Effector memory CD4-positive, alpha-beta T cell (primary cell): ENCODE data around the gene SDE2.
"Not testable (repeated sequence)": the region's sequence is repeated elsewhere in the genome, so short reads cannot be mapped to it uniquely, and the experiment has no call there.

ENCODE experiments used
- DNase-seq, 3 donors: peaks; one replicate each; pipeline ENCODE4 v3.0.0-alpha.2; 2020
- H3K27ac ChIP-seq: 2 replicates; pipeline ENCODE4 v1.7.0; 2013; ENCODE audit warnings: mild to moderate bottlenecking, low read length, moderate library complexity; ENCODE audit not compliant: insufficient read depth, poor library complexity, severe bottlenecking
- H3K27me3 ChIP-seq: replicated peaks from 2 replicates; pipeline ENCODE4 v1.7.0; 2013; ENCODE audit warnings: mild to moderate bottlenecking, low read length; ENCODE audit not compliant: insufficient read depth, control insufficient read depth, poor library complexity, severe bottlenecking
- H3K36me3 ChIP-seq: 2 replicates; pipeline ENCODE4 v1.7.0; 2013; ENCODE audit warnings: mild to moderate bottlenecking, low read length, moderate library complexity; ENCODE audit not compliant: control insufficient read depth, insufficient read depth
- H3K4me1 ChIP-seq: 2 replicates; pipeline ENCODE4 v1.7.0; 2013; ENCODE audit warnings: low read length, mild to moderate bottlenecking; ENCODE audit not compliant: control insufficient read depth, insufficient read depth, poor library complexity, severe bottlenecking
- H3K4me3 ChIP-seq: 2 replicates; pipeline ENCODE4 v1.7.0; 2013; ENCODE audit warnings: low read length, low read depth, mild to moderate bottlenecking; ENCODE audit not compliant: insufficient read depth, poor library complexity, severe bottlenecking
- H3K9me3 ChIP-seq: 2 replicates; pipeline ENCODE4 v1.7.0; 2013; ENCODE audit warnings: mild to moderate bottlenecking, low read length, moderate library complexity; ENCODE audit not compliant: control insufficient read depth

Gene SDE2

DNA sequence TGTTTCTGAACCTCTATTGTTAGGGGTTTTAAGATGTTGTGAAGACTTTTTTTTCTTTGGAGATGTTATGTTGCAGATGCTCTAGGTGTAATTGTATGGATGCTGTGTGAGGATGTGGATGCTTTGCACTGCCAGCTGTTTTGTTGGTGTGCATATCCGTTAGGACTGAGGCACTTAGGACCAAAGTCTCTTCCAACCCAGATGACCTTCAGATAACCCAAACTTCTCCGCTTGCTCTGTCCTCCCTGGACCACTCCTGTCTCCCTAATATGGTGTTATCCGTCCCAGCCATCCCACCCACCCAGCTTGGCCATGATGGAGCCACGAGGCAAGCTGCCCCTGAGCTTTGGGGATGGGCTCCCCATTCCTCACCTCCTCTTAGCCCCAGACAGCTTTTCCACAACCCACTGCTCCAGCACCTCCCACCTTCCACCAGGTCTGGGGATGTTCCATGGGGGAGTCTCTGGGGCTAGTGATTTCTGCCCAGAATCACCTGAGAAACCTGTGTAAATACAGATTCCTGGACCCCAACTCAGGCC is 53.0 kb downstream of the SDE2 start:
- no peak overlapping the region for H3K27ac ChIP-seq
- H3K9me3 ChIP-seq, result no peaks in the 10 kb centered on the region
- no peak for DNase-seq
- H3K4me1 ChIP-seq, result peaks cover 5% of the 10 kb centered on the region
- H3K4me3 ChIP-seq, result no peak overlapping the region
- H3K36me3 ChIP-seq, result no peaks in the 10 kb centered on the region
- no peaks in the 10 kb centered on the region for H3K27me3 ChIP-seq

DNA sequence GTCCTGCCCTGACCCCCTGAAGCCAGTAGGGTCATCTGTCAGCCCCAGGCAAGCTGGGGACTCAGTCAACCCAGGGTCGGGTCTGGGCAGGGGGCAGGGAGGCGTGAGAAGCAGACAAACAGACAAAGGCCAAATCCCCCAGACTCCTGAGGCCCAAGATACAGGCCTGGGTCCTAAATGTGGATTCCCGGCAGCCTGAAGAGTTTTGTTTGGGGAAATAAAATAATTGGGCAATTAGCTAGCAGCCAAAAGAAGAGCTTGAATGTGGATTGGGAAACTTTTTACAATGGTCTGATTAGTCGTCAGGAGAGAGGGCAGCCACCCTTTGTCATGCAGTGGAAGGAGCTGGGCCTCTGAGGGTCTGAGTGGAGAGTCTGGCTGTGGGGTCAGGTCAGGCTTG is 53.6 kb downstream of the SDE2 start:
- Histone ChIP-seq H3K4me3 (no peak overlapping the region), H3K4me1 (peaks cover 5% of the 10 kb centered on the region), H3K27ac (no peak overlapping the region), H3K36me3 (no peaks in the 10 kb centered on the region), H3K27me3 (no peaks in the 10 kb centered on the region), H3K9me3 (no peaks in the 10 kb centered on the region)
- no peak for DNase-seq

DNA sequence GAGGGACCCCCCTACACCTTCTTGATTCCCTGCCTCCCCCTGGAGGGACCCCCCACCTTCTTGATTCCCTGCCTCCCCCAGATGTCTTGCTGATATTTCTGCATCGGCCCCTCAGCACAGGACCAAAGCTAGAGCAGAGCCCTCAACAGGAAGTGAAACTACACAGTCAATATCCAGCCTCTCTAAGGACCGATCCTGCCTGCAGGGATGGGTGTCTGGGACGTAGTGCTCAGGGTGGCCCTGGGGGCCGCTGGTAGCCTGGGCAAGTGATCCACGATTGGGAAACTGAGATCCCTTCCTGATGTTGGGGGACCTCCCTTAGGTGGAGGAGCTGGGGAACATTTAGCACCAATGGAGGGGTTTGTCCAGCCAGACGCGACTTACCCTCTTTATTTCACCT is 54.2 kb downstream of the SDE2 start:
- Histone ChIP-seq H3K27ac (no peak overlapping the region), H3K9me3 (no peaks in the 10 kb centered on the region), H3K4me3 (no peak overlapping the region), H3K36me3 (no peaks in the 10 kb centered on the region), H3K4me1 (peaks cover 5% of the 10 kb centered on the region), H3K27me3 (no peaks in the 10 kb centered on the region)
- DNase-seq, result no peak

DNA sequence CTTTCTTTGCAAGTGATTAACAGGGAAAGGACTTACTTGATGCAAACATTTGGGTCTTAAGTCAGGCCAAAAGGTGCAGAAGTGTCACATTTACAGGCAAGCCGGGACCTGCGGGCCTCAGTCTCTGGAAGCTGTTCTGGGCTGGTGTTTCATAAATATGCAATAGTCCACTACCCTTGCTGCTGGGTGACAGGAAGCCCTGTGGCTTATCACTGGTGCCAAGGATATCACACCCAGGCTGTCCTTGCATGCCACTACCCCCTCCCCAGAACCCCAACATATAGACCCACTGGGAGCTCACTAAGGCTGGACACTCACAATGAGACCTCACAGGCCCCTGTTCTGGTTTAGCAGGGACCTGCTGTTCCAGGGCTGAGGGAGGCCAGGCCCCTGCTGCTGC is 54.8 kb downstream of the SDE2 start:
- peaks cover 5% of the 10 kb centered on the region for H3K4me1 ChIP-seq
- no peaks in the 10 kb centered on the region for H3K36me3 ChIP-seq
- no peaks in the 10 kb centered on the region for H3K9me3 ChIP-seq
- no peaks in the 10 kb centered on the region for H3K27me3 ChIP-seq
- DNase-seq, result no peak
- H3K27ac ChIP-seq, result no peak overlapping the region
- no peak overlapping the region for H3K4me3 ChIP-seq

DNA sequence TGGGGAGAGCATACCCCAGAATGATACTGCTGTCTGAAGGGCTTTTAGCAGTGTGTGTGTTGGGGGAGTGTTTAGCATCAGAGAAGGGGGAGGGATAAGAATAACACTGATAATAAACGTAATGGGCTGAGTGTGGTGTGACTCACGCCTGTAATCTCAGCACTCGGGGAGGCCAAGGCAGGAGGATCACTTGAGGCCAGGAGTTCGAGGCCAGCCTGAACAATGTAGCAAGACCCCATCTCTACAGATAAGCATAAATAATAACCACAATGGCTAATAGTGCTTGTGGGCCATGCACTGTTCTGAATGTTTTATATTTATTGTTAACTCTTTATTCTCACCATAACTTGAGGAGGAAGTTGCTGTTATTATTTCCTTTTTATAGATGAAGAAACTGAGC is 55.6 kb downstream of the SDE2 start:
- Histone ChIP-seq H3K27ac (no peak overlapping the region), H3K4me3 (no peak overlapping the region), H3K27me3 (no peaks in the 10 kb centered on the region), H3K4me1 (peaks cover 5% of the 10 kb centered on the region), H3K36me3 (no peaks in the 10 kb centered on the region), H3K9me3 (no peaks in the 10 kb centered on the region)
- no peak for DNase-seq

DNA sequence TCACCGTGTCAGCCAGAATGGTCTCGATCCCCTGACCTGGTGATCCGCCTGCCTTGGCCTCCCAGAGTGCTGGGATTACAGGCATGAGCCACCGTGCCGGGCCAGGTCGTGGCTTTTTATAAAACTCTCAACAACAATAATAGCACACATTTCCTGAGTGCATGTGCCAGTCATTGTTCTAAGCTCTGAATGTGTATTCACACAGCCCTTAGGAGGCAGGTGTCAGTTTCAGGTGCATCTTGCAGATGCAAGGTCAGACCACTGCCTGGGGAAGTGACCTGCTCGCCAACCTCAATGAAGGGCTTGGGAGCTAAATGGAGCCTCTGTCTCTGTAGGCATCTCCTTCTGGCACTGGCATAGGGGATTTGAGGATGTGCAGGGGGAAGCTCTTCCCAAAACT is 56.6 kb downstream of the SDE2 start:
- no peak overlapping the region for H3K4me3 ChIP-seq
- DNase-seq, result no peak
- H3K27ac ChIP-seq, result no peak overlapping the region
- no peaks in the 10 kb centered on the region for H3K9me3 ChIP-seq
- H3K27me3 ChIP-seq, result no peaks in the 10 kb centered on the region
- H3K36me3 ChIP-seq, result no peaks in the 10 kb centered on the region
- peaks cover 5% of the 10 kb centered on the region for H3K4me1 ChIP-seq

DNA sequence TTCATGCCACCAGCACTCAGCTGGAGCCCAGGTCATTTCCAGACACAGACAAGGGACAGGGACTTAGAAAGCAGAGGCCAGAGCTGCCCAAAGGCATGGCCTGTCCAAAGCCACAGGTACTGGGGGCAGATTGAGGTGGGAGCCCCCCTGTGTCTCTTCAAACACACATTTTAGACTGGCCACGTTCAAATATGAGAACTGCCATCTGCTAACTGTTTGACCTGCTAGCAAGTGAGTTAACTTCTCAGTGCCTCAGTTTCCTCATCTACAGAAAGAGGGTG is 57.3 kb downstream of the SDE2 start:
- no peaks in the 10 kb centered on the region for H3K36me3 ChIP-seq
- H3K27me3 ChIP-seq, result no peaks in the 10 kb centered on the region
- no peaks in the 10 kb centered on the region for H3K9me3 ChIP-seq
- DNase-seq, result no peak
- H3K4me1 ChIP-seq, result peaks cover 5% of the 10 kb centered on the region
- no peak overlapping the region for H3K27ac ChIP-seq
- no peak overlapping the region for H3K4me3 ChIP-seq

DNA sequence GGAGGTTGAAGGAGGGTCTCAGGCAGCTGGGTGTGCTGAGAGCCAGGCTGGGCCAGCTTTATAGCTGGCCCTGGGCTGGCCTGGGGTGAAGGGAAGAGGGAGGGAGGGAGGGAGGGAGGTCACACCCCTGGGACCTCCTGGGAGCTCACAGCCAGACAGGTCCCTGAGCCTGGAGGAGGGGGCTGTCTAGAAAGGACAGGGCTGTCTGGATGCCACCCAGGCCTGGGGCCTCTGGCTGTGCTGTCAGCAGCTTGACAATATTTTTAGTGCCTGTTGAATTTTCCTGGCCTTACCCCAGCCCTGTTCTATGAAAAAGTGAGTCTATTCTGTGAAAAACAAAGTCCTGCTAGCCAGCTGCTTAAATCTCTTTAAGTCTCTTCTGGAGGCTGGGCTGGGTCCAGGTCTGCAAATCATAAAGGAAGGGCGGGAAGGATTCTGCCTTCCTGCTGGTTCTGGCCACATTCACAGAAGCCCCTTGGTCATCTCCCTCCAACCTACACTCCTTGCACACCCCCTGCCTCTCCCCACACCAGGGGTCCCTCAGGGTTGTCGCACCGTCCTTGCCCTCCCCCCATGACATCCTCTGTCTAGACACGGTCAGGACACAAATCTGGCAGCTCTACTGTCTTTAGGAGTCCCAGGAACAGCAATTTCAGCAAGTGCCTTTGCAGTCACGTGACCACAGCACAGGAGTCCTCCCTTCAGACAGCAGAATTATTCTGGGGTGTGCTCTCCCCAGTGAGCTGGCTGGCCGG is 57.8 kb downstream of the SDE2 start, which contains the start of gene LEFTY2:
Gene LEFTY2 (minus strand): TSS at position 34 of the 755 bp plus-strand sequence. CDS start 80 bp downstream, outside the sequence.
- Histone ChIP-seq H3K36me3 (no peaks in the 10 kb centered on the region), H3K4me1 (peaks cover 5% of the 10 kb centered on the region), H3K9me3 (no peaks in the 10 kb centered on the region), H3K27ac (no peak within 1 kb of the TSS), H3K4me3 (no peak within 1 kb of the TSS), H3K27me3 (no peaks in the 10 kb centered on the region)
- DNase-seq, result no peak

DNA sequence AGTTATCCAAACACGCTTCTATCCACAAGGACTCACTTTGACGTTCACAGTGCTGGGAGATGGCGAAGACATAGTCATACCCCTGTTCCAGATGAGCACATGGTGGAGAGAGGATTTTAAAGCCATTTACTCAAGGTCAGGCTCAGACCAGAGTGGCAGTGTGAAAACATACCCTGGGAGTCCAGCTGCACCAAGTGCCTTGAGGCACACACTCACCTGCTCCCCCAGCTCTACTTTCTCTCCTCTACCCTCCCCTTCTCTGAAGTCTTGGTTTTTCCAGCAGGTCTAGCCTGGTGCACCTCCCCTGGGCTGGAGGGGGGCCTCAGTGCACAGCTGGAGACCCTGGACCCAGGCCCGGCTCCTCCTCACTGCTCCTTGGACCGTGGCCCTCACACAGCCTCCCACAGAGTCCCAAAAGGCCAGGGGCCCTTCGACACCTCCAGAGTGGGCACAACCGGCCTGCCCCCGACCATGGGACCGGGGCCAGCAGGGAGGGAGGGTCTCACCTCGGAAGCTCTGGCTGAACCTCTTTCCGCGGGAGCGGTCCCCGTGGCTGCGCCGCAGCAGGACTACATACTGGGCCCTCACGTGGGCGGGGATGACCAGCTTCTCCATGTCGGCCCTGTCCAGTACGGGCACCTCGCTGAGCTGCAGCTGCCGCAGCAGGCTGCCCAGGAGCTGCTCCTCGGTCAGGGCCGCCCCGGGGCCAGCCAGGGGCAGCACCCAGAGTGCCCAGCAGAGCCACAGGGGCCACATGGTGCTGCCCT is 58.6 kb downstream of the SDE2 start:
- H3K9me3 ChIP-seq, result no peaks in the 10 kb centered on the region
- no peak overlapping the region for H3K27ac ChIP-seq
- no peaks in the 10 kb centered on the region for H3K27me3 ChIP-seq
- H3K4me3 ChIP-seq, result no peak overlapping the region
- no peaks in the 10 kb centered on the region for H3K36me3 ChIP-seq
- DNase-seq, result no peak
- peaks cover 5% of the 10 kb centered on the region for H3K4me1 ChIP-seq

DNA sequence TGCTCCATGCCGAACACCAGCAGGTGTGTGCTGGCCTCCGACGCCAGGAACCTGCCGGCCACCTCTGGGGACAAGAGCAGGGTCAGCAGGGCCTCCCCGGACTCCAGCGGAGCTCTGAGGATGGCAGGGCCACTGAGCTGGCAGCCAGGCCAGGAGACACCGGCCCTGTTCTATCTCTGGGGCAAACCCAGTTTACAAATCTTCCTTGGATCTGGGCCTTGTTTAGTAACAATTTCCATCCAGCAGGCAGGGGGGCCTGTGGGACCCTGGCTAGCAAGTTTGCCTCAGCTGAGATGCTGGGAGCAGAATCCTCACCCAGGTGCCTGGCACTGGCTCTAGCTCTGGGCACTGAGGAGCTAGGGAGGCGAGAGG is 59.2 kb downstream of the SDE2 start:
- not testable (repeated sequence) for H3K4me1 ChIP-seq, DNase-seq, H3K36me3 ChIP-seq, H3K4me3 ChIP-seq, H3K27me3 ChIP-seq, H3K27ac ChIP-seq, H3K9me3 ChIP-seq
